Ishikawa (cell line): ENCODE results near the gene KIF16B.

ENCODE experiments used
- CEBPB ChIP-seq: IDR thresholded peaks from 2 replicates; pipeline ENCODE4 v1.6.1; 2012
- CREB1 ChIP-seq: IDR thresholded peaks from 2 replicates; pipeline ENCODE4 v1.6.1; 2012; ENCODE audit warnings: low read depth
- EGR1 ChIP-seq: IDR thresholded peaks from 2 replicates; pipeline ENCODE4 v1.6.1; 2012
- EP300 ChIP-seq: IDR thresholded peaks from 2 replicates; pipeline ENCODE4 v1.6.1; 2012; ENCODE audit warnings: borderline replicate concordance
- FOXM1 ChIP-seq: IDR thresholded peaks from 2 replicates; pipeline ENCODE4 v1.6.1; 2012; ENCODE audit warnings: low read depth, borderline replicate concordance
- NFIC ChIP-seq: IDR thresholded peaks from 2 replicates; pipeline ENCODE4 v1.6.1; 2012
- RAD21 ChIP-seq: IDR thresholded peaks from 2 replicates; pipeline ENCODE4 v1.6.1; 2012; ENCODE audit warnings: low read depth
- TAF1 ChIP-seq: IDR thresholded peaks from 2 replicates; pipeline ENCODE4 v1.6.1; 2012; ENCODE audit warnings: low read depth, mild to moderate bottlenecking
- TCF12 ChIP-seq: IDR thresholded peaks from 2 replicates; pipeline ENCODE4 v1.6.1; 2012; ENCODE audit warnings: low read depth
- TEAD4 ChIP-seq: IDR thresholded peaks from 2 replicates; pipeline ENCODE4 v1.6.1; 2012
- YY1 ChIP-seq: IDR thresholded peaks from 2 replicates; pipeline ENCODE4 v1.6.1; 2012; ENCODE audit warnings: low read depth
- ZBTB7A ChIP-seq: IDR thresholded peaks from 2 replicates; pipeline ENCODE4 v1.6.1; 2012; ENCODE audit warnings: low read depth
- TF ChIP-seq, protein P1 (sequence below): IDR thresholded peaks from 2 replicates; pipeline ENCODE4 v1.6.1; 2012
- TF ChIP-seq, protein P2 (sequence below): IDR thresholded peaks from 2 replicates; pipeline ENCODE4 v1.6.1; 2012; ENCODE audit warnings: low read depth, mild to moderate bottlenecking
- TF ChIP-seq, protein P3 (sequence below): IDR thresholded peaks from 2 replicates; pipeline ENCODE4 v1.6.1; 2012

The KIF16B gene

DNA sequence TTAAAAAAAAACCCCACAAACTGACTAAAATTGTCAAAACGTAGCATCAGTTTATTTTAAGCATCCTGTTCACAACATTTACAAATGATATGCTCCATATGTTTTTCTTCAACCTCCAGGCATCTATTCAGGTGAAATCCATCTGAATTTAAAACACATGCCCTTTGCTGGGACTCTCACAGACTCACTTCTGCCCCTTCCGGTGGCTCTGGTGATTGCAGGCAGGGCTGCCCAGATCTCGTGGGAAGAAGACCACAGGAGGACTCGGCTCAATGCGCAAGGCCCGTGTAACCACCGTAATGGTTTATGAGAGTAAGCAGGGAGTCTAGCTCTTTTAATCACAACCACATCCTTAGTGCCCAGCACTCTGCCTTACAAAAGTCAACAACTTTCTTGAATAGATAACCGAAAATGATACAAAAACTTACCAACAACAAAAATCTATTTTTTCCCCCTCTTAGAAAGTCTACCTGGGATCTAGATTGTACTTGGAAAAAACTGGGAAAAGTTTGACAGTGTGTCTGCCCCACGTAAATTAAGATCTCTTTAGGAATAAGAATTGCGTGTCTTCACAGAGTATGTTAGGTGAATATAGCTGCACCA, 139.1 kb downstream of the KIF16B start:
- TF ChIP-seq EGR1 (no peak), RAD21 (peak; percentile 34; the same call in 1 of the 2 replicates)

DNA sequence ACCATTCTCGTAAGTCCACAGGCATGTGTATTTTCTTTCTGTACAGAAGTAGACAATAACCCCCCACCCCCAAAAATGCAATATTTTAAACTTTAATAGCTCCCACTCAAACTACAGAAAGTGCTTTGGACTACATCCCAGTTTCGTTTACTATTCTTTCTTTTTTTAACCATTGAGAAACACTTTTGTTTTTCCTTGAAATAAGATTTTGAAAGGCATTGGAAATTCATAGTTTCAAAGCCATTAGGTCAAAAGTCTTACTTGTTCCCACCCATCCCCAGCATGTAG, 140.0 kb downstream of the KIF16B start:
- no peak for TF ChIP-seq TAF1
- no peak for TF ChIP-seq TEAD4
- no peak for TF ChIP-seq ZBTB7A
- no peak for TF ChIP-seq CREB1

DNA sequence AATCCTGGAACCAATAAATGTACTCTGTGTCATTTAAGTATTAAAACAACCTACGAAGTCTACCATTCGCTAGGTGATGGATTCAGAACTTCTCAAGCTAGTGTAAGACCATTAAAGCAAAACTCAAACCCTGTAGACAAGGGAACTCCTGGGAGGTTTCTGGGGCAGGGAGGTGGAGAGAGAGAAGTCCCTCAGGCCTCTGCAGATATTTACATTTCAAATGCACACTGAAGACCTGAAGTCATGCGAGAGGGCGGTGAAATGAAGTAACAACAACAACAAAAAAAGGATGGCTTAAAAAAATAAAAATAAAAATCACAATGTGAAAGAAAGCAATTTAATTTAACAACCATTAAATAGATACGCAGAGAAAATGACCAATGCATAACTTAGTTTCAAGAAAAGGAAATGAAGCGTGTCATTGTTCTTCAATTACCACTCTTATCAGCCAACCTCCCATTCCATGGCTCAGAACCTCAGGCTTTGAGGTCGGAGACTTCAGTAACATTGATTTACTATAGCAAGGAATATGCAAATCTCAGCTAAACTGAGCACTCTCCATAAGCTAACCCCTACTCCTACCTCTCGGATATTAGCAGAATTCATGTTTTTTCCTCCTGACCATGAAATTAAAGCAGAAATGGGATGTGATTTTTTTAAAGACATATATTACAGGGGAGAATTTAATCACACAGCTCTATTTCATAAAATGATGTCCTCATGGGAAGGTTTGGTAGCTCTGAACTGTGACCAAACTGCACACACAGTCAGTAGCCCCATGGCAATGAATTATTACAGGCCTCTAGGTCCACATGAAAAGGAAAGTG, 140.6 kb downstream of the KIF16B start:
- TF ChIP-seq FOXM1, result no peak

DNA sequence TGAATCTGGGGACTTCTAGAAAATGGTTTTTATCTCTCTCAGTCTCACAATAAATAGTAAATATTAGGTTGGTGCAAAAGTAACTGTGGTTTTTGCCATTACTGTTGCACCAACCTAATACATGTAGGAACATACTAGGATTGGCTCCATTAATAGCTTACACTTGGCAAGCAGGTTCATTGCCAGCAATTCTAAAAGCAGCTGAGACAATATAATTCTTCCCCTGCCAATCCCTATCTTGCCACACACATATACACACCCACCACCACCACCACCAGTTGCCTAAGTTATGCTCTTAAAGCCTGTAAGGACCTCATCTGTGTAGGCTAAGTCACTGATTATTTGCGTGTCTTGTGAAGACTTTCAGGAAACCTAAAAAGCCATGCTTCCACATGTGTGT, 145.1 kb downstream of the KIF16B start:
- no peak for TF ChIP-seq CREB1
- no peak for TF ChIP-seq TAF1
- no peak for TF ChIP-seq TCF12
- TF ChIP-seq YY1, result no peak
- no peak for TF ChIP-seq CEBPB
- TF ChIP-seq NFIC, result no peak
- TF ChIP-seq EP300, result no peak
- TF ChIP-seq, protein P1, sequence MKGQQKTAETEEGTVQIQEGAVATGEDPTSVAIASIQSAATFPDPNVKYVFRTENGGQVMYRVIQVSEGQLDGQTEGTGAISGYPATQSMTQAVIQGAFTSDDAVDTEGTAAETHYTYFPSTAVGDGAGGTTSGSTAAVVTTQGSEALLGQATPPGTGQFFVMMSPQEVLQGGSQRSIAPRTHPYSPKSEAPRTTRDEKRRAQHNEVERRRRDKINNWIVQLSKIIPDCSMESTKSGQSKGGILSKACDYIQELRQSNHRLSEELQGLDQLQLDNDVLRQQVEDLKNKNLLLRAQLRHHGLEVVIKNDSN, result no peak
- TF ChIP-seq TEAD4, result no peak

DNA sequence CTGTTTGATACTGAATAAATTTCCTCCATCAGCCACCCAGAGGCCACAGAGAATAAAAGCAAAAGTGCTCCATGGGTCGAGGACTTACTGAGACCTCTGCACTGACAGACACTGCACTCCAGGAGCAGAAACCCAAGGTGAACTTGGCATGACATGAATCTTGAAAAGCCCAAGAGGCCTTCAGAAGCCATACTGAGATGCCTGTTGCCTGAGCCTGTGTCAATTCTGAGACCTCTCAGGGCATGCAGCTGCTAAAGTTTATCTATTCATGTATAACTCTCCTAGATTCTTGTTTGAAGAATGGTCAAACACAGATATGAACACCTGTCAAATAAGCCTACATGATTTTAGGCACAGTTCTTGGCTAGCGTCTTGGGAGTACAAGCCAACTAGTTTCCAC, 145.7 kb downstream of the KIF16B start:
- TF ChIP-seq, protein P2, sequence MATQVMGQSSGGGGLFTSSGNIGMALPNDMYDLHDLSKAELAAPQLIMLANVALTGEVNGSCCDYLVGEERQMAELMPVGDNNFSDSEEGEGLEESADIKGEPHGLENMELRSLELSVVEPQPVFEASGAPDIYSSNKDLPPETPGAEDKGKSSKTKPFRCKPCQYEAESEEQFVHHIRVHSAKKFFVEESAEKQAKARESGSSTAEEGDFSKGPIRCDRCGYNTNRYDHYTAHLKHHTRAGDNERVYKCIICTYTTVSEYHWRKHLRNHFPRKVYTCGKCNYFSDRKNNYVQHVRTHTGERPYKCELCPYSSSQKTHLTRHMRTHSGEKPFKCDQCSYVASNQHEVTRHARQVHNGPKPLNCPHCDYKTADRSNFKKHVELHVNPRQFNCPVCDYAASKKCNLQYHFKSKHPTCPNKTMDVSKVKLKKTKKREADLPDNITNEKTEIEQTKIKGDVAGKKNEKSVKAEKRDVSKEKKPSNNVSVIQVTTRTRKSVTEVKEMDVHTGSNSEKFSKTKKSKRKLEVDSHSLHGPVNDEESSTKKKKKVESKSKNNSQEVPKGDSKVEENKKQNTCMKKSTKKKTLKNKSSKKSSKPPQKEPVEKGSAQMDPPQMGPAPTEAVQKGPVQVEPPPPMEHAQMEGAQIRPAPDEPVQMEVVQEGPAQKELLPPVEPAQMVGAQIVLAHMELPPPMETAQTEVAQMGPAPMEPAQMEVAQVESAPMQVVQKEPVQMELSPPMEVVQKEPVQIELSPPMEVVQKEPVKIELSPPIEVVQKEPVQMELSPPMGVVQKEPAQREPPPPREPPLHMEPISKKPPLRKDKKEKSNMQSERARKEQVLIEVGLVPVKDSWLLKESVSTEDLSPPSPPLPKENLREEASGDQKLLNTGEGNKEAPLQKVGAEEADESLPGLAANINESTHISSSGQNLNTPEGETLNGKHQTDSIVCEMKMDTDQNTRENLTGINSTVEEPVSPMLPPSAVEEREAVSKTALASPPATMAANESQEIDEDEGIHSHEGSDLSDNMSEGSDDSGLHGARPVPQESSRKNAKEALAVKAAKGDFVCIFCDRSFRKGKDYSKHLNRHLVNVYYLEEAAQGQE, result no peak
- no peak for TF ChIP-seq CREB1
- TF ChIP-seq FOXM1, result no peak
- TF ChIP-seq TCF12, result no peak
- no peak for TF ChIP-seq ZBTB7A

DNA sequence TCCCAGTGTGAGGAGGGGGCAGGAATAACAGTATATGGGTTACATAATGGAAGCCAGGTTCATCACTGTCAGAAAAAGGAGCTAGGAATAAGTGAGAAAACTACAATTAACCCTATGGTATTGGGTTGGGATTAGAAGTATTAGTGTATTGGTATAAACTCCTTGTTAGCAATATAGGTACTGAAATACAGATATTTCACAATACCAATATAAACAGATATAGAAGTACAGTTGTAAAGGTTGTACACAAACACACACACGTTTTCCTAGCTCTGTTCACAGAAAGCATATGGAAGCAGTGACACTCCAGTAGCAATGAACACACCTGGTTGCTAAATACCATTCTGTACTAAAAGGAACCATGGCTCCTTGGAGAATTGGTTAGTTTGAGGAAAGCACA, 148.5 kb downstream of the KIF16B start:
- TF ChIP-seq, protein P3, sequence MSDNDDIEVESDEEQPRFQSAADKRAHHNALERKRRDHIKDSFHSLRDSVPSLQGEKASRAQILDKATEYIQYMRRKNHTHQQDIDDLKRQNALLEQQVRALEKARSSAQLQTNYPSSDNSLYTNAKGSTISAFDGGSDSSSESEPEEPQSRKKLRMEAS, result no peak
- TF ChIP-seq EP300, result no peak
- no peak for TF ChIP-seq FOXM1
- TF ChIP-seq RAD21, result no peak
- TF ChIP-seq, protein P2, result no peak
- no peak for TF ChIP-seq ZBTB7A
- TF ChIP-seq, protein P1, result no peak
- no peak for TF ChIP-seq YY1
- no peak for TF ChIP-seq NFIC
- TF ChIP-seq EGR1, result no peak
- no peak for TF ChIP-seq TAF1
- TF ChIP-seq CREB1, result no peak
- TF ChIP-seq CEBPB, result no peak
